HT1080 (cell line): ENCODE data around the gene CENPN. TPM values are rescaled to one million over a fixed set of nuclear protein-coding genes. Genes with fewer than 3 reads are reported as not detected.

Experiments used
- DNase-seq: peaks from one replicate; pipeline ENCODE4 v3.0.0-alpha.2; 2015; ENCODE audit warnings: low read depth
- total RNA-seq: library from RNA; depleted of rRNA; stranded (reverse); fragments of >200 nt; shearing (Covaris generic); gene quantifications from 2 replicates; pipeline ENCODE4 v1.2.3, GENCODE V29; 2014

Gene CENPN
- total RNA-seq, 1 experiment from 2014 or later: 76.5 TPM

GRCh38 chr16:81029930-81030604 lies 23.1 kb downstream of the CENPN start:
- no peak for DNase-seq

GRCh38 chr16:81035398-81035974 lies 28.5 kb downstream of the CENPN start, which contains the start of gene ATMIN:
Gene ATMIN, plus strand, starts transcription at chr16:81035842. Its CDS starts 29 bp downstream, at chr16:81035871.
- peak; percentile 63 for DNase-seq

- DNase-seq: no peak
Observed at GRCh38 chr16:81035975-81036750, 29.1 kb downstream of the CENPN start.

GRCh38 chr16:81036751-81037350 lies 29.8 kb downstream of the CENPN start:
- DNase-seq: no peak

- DNase-seq: no peak
Observed at GRCh38 chr16:81040131-81040530, 33.1 kb downstream of the CENPN start.

- DNase-seq: no peak
Observed at GRCh38 chr16:81040842-81041241, 33.8 kb downstream of the CENPN start.

GRCh38 chr16:81041696-81042095 lies 34.7 kb downstream of the CENPN start:
- DNase-seq: no peak

- no peak for DNase-seq
Observed at GRCh38 chr16:81042821-81043220, 35.8 kb downstream of the CENPN start.

- DNase-seq: no peak
Observed at GRCh38 chr16:81053761-81054160, 46.7 kb downstream of the CENPN start.

- DNase-seq: no peak
Observed at GRCh38 chr16:81060576-81061306, 53.7 kb downstream of the CENPN start.

GRCh38 chr16:81061307-81061640 lies 54.3 kb downstream of the CENPN start:
- no peak for DNase-seq

GRCh38 chr16:81061871-81062608 lies 55.0 kb downstream of the CENPN start:
- DNase-seq: no peak

GRCh38 chr16:81066681-81067080 lies 59.7 kb downstream of the CENPN start:
- DNase-seq: no peak

GRCh38 chr16:81067166-81067565 lies 60.2 kb downstream of the CENPN start:
- no peak for DNase-seq

- DNase-seq: no peak
Observed at GRCh38 chr16:81069063-81069462, 62.0 kb downstream of the CENPN start.

GRCh38 chr16:81070979-81071378 lies 64.0 kb downstream of the CENPN start:
- DNase-seq: no peak

GRCh38 chr16:81071805-81072204 lies 64.8 kb downstream of the CENPN start:
- peak; percentile 56 for DNase-seq

GRCh38 chr16:81073560-81074330 lies 66.7 kb downstream of the CENPN start:
- DNase-seq: no peak

GRCh38 chr16:81076566-81077075 lies 69.6 kb downstream of the CENPN start:
- peak; percentile 82 for DNase-seq
